ES-I3 (cell line): ENCODE data around the gene NHERF2.

Experiments
- H3K36me3 ChIP-seq: 2 replicates; pipeline ENCODE4 v1.6.1; 2013; ENCODE audit warnings: mild to moderate bottlenecking, low read length, control low read depth, moderate library complexity; ENCODE audit not compliant: insufficient read depth
- H3K4me1 ChIP-seq: 2 replicates; pipeline ENCODE4 v1.6.1; 2013; ENCODE audit warnings: mild to moderate bottlenecking, control low read depth, low read length; ENCODE audit not compliant: insufficient read depth
- H3K9ac ChIP-seq: 2 replicates; pipeline ENCODE4 v1.6.1; 2013; ENCODE audit warnings: low read depth, mild to moderate bottlenecking, low read length, moderate library complexity
- H3K9me3 ChIP-seq: 2 replicates; pipeline ENCODE4 v1.6.1; 2013; ENCODE audit warnings: mild to moderate bottlenecking, low read length, moderate library complexity; ENCODE audit not compliant: control insufficient read depth, insufficient read depth

The NHERF2 gene

DNA sequence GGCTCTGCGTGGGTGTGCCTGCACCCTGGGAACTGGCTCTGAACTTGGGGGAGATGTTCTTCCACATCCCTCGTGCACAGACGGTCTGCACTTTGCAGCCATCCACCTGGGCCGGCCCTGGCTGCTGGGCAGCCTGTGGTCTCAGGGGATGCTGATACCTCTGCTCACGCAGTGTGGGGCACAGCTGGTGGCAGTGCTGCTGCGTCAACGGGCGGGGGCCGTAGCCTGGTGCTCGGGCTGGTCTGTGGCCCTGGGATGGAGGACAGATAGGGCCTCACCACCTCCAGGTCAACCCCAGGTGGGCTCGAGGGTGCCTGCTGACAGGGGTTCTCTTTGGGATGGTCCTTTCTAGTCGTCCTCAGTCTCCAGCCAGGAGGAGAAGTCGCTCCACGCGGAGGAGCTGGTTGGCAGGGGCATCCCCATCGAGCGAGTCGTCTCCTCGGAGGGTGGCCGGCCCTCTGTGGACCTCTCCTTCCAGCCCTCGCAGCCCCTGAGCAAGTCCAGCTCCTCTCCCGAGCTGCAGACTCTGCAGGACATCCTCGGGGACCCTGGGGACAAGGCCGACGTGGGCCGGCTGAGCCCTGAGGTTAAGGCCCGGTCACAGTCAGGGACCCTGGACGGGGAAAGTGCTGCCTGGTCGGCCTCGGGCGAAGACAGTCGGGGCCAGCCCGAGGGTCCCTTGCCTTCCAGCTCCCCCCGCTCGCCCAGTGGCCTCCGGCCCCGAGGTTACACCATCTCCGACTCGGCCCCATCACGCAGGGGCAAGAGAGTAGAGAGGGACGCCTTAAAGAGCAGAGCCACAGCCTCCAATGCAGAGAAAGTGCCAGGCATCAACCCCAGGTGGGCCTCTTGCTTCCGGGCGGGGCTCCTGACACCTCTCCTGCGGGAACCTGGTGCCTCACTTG, 57.4 kb downstream of the NHERF2 start:
- no peak overlapping the region for H3K9ac ChIP-seq
- H3K36me3 ChIP-seq, result no peaks in the 10 kb centered on the region; the same call in 1 of the 2 replicates
- H3K4me1 ChIP-seq, result no peaks in the 10 kb centered on the region
- no peaks in the 10 kb centered on the region for H3K9me3 ChIP-seq

DNA sequence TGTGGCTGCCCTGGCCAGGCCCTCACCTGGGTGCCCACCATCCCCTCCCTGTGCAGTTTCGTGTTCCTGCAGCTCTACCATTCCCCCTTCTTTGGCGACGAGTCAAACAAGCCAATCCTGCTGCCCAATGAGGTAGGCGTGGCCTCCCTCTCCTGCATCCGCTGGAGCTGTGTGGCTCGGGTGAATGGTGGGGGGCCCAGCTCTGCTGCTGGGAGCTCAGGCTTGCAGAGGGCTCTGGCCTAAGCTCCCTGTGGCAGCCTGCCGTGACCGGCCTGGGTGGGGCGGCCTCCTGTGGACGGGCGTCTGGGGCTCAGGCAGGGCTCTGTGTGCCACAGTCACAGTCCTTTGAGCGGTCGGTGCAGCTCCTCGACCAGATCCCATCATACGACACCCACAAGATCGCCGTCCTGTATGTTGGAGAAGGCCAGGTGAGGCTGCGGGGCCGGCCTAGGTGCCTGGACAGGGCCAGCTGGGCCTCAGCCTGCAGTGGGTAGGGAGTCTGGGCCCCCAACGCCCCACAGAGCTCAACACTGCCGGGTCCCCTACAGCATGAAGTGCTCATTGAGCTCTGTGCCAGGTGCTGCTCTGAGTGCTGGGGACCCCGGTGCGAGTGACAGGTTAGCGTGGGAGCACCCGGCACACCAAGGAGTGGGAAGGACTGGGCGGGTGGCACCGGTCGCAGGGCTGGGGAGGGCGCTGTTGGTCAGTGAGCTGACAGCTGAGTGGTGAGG, 58.4 kb downstream of the NHERF2 start:
- Histone ChIP-seq H3K36me3 (no peaks in the 10 kb centered on the region; the same call in 1 of the 2 replicates), H3K4me1 (no peaks in the 10 kb centered on the region), H3K9me3 (no peaks in the 10 kb centered on the region), H3K9ac (no peak overlapping the region)

DNA sequence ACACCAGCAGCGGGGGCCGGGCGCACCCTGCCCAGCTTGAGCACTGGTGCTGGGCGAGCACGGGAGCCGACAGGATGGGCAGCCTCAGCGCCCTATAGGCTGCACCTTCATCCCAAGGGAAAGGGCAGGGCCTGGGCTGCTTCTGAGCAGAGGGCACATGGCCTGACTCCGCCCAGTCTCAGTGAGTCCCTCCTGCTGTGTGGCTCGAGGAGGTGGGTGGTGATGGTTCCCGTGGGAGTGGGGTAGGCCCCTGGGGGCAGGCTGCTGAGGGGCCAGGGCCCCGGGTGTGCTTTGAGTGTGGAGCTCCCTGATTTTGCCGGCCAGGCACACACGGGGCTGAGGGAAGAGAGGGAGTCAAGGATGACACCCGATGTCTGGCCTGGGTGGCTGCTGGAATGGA, 59.0 kb downstream of the NHERF2 start:
- Histone ChIP-seq H3K9me3 (no peaks in the 10 kb centered on the region), H3K9ac (no peak overlapping the region), H3K36me3 (no peaks in the 10 kb centered on the region; the same call in 1 of the 2 replicates), H3K4me1 (no peaks in the 10 kb centered on the region)

DNA sequence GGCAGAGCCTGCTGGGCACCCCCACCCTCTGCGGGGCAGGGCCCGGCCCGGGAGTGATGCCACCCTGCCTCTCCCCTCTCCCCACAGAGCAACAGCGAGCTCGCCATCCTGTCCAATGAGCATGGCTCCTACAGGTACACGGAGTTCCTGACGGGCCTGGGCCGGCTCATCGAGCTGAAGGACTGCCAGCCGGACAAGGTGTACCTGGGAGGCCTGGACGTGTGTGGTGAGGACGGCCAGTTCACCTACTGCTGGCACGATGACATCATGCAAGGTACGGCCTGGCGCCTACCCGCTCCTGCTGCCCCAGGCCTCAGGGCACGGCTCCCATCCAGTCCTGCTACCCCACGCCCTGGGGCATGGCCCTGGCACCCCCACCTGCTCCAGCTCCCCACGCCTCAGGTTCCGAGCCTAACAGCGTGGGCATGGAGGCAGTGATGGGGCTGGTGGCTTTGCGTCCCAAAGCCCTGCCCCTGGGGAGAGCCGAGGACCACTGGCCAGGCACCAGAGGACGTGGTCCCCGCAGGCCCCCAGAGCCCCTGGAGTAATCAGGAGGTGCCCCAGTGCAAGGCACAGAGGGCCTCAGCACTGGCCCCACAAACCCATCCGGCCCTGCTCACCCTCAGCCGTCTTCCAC, 59.5 kb downstream of the NHERF2 start:
- Histone ChIP-seq H3K4me1 (no peaks in the 10 kb centered on the region), H3K36me3 (no peaks in the 10 kb centered on the region; the same call in 1 of the 2 replicates), H3K9ac (no peak overlapping the region), H3K9me3 (no peaks in the 10 kb centered on the region)

DNA sequence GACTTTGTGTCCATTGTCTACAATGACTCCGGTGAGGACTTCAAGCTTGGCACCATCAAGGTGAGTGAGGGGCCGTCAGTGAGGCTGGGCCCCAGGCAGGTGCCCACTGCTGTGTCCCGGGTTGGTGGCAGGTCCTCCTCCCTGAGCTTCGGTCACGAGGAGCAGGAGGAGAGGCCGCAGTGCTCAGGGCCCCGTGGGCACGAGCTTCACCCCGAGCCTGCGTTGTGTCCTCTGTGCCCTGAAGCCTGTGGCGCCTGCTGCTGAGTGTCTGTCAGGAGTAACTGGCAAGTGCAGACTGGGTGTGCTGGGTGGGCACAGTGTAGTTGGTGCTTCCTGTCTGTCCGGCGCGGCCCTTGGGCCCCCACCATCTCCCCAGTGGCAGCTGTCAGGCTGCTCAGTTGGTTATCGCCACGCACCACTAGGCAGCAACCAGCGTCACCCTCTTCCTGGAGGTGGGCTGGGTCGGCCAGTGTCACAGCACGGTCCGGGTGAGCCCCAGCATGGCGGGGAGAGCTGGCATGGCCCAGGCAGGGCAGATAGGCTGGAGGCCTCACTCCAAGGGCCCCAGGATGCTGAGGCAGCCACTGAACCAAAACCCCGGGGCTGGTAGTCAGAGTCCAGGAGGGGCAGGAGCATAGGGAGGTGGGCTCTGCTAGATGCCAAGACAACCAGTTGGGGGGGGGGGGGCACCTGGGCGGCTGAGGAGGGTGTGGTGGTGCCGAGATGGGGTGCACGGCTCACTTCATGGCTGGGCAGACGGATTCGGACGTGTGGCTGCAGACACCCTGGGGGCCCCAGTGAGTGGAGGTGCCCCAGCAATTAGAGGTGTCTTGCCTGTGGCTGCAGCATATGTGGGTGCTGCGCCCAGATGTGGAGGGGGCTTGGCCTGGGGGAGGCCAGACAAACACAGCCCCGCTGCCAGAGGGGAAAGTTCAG, 60.4 kb downstream of the NHERF2 start:
- Histone ChIP-seq H3K9me3 (no peaks in the 10 kb centered on the region), H3K36me3 (no peaks in the 10 kb centered on the region; the same call in 1 of the 2 replicates), H3K9ac (no peak overlapping the region), H3K4me1 (no peaks in the 10 kb centered on the region; the same call in 1 of the 2 replicates)

DNA sequence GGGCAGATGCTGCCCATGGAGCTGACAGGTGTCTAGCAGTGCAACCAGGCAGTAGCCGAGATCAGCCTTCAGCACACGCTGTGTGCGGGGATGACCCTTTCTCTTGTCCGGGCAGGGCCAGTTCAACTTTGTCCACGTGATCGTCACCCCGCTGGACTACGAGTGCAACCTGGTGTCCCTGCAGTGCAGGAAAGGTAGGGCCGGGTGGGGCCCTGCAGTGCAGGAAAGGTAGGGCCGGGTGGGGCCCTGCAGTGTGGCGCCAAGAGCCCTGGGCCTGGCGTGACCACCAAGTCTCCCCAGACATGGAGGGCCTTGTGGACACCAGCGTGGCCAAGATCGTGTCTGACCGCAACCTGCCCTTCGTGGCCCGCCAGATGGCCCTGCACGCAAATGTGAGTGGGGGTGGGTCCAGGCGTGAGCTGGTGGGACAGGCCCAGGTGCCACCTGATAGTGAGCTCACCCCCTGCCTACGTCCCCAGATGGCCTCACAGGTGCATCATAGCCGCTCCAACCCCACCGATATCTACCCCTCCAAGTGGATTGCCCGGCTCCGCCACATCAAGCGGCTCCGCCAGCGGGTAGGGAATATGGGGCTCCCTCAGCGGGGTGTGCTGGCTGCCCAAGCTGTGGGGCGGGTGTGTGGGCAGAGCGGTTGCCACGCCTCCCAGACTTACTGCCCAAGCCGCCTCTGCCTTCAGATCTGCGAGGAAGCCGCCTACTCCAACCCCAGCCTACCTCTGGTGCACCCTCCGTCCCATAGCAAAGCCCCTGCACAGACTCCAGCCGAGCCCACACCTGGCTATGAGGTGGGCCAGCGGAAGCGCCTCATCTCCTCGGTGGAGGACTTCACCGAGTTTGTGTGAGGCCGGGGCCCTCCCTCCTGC, 61.3 kb downstream of the NHERF2 start:
- H3K4me1 ChIP-seq, result no peaks in the 10 kb centered on the region; the same call in 1 of the 2 replicates
- no peak overlapping the region for H3K9ac ChIP-seq
- H3K9me3 ChIP-seq, result no peaks in the 10 kb centered on the region
- no peaks in the 10 kb centered on the region; the same call in 1 of the 2 replicates for H3K36me3 ChIP-seq
